ENCODE data around the gene HRK.
A peak's percentile ranks its signal among the peaks of the same experiment; 100 is the strongest.

The HRK gene

DNA sequence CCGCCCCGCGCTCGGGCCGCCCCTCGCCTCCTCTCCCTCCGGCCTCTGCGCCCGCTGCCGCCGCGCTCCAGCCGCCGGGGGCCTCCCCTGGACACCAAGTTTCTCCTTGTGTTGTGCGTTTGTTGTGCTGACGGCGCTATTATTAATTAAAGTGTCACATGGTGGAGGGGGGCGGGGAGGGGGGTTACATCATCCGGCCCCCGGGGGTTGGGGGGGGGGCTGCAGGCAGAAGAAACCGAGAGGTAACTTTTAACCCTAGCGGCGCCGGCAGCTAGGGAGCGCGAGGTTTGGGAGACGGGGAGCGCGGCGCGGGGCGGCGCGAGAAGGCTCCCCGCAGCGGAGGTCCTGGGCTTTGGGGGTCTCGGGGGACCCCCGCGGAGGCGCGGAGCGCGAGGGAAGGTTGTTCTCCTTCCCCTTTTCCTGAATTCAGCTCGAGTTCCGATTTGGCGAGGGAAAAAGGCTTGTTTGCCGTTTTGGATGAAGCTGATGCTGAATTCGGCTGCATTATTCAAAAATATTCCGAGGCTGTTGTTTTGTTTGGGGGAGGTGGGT is at the start of gene HRK:
TSS of gene HRK (minus strand) at position 117 of the 552 bp plus-strand sequence. CDS start 134 bp downstream, outside the sequence.
- Mint-ChIP-seq H3K4me1 (ENCODE audit: low read depth) (peaks cover 21% of the 10 kb centered on the region), H3K9me3 (no peaks in the 10 kb centered on the region), H3K27ac (no peak within 1 kb of the TSS), H3K36me3 (ENCODE audit: low read depth) (no peaks in the 10 kb centered on the region), H3K27me3 (ENCODE audit: low read depth) (peaks cover 76% of the 10 kb centered on the region), H3K4me3 (peak within 1 kb of the TSS; percentile 73)

GRCh38 chr12:116929885-116930284 is 48.6 kb upstream of the HRK start:
- Mint-ChIP-seq H3K27ac (no peak overlapping the region), H3K9me3 (no peaks in the 10 kb centered on the region)

GRCh38 chr12:116928504-116928903 is 47.3 kb upstream of the HRK start:
- Mint-ChIP-seq H3K27ac (no peak overlapping the region), H3K4me3 (no peak overlapping the region), H3K9me3 (no peaks in the 10 kb centered on the region), H3K27me3 (ENCODE audit: low read depth) (peaks cover 6% of the 10 kb centered on the region), H3K36me3 (ENCODE audit: low read depth) (peaks cover 30% of the 10 kb centered on the region), H3K4me1 (ENCODE audit: low read depth) (peaks cover 26% of the 10 kb centered on the region)

More at GRCh38 chr12:116929885-116930284, 48.6 kb upstream of the HRK start:
- Mint-ChIP-seq H3K4me1 (ENCODE audit: low read depth) (peaks cover 17% of the 10 kb centered on the region), H3K36me3 (ENCODE audit: low read depth) (peaks cover 36% of the 10 kb centered on the region), H3K4me3 (no peak overlapping the region), H3K27me3 (ENCODE audit: low read depth) (peaks cover 6% of the 10 kb centered on the region)

- Mint-ChIP-seq H3K4me3 (no peak overlapping the region), H3K27me3 (ENCODE audit: low read depth) (peaks cover 6% of the 10 kb centered on the region), H3K4me1 (ENCODE audit: low read depth) (peaks cover 32% of the 10 kb centered on the region), H3K36me3 (ENCODE audit: low read depth) (peaks cover 28% of the 10 kb centered on the region), H3K9me3 (no peaks in the 10 kb centered on the region), H3K27ac (no peak overlapping the region)
These were observed 46.2 kb upstream of the HRK start for GRCh38 chr12:116927244-116927940.

DNA sequence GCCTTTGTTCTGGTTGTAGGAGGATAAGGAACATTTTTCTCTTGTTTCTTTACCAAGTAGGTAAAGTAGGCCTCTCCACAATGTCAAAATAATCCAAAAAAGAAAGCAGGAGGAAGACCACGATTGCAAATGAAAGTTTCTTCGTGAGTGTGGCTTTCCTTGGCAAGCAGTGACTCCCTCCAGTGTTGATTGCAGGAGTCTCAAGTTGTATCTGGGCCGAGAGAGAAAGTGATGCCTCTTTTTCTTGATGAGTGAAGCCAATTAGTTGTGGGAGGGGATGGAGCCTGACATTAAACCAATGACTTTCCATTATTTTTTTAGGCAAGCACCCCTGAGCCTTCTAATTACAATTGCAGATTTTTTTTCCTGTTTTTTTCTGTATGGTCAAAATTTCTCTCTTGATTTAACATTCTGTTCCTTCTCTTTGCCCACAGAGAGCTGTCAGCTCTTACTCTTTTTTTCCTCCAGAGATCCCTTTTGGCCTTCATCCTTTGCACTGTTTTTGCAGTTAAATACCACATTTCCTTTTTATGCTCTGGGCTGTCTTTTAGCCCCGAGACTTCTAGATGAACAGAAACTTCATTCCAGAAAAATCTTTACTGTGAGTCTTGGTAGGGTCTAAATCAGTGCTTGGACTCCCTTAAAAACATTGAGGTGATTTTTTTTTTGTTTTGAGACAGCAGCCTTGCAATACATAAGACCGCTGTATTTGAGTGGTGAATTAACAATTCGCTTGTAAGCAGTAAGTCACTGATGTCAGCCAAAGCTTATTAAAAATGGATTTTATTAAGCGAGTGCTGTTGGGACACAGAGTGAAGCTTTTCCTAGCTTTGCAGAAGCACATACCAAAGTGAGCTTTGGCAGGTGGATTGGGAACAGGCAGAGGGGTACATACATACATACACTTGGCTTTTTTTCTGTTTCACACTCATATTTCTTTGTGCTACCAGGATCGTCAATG is 45.3 kb upstream of the HRK start:
- peaks cover 23% of the 10 kb centered on the region for H3K36me3 Mint-ChIP-seq (ENCODE audit: low read depth)
- peaks cover 6% of the 10 kb centered on the region for H3K27me3 Mint-ChIP-seq (ENCODE audit: low read depth)
- no peaks in the 10 kb centered on the region for H3K9me3 Mint-ChIP-seq
- H3K4me3 Mint-ChIP-seq, result no peak overlapping the region
- no peak overlapping the region for H3K27ac Mint-ChIP-seq
- peaks cover 39% of the 10 kb centered on the region for H3K4me1 Mint-ChIP-seq (ENCODE audit: low read depth)

GRCh38 chr12:116924558-116925453 is 43.6 kb upstream of the HRK start:
- H3K4me1 Mint-ChIP-seq (ENCODE audit: low read depth), result peaks cover 55% of the 10 kb centered on the region
- peak overlapping the region; percentile 58 for H3K4me3 Mint-ChIP-seq
- peak overlapping the region; percentile 72 for H3K27ac Mint-ChIP-seq

DNA sequence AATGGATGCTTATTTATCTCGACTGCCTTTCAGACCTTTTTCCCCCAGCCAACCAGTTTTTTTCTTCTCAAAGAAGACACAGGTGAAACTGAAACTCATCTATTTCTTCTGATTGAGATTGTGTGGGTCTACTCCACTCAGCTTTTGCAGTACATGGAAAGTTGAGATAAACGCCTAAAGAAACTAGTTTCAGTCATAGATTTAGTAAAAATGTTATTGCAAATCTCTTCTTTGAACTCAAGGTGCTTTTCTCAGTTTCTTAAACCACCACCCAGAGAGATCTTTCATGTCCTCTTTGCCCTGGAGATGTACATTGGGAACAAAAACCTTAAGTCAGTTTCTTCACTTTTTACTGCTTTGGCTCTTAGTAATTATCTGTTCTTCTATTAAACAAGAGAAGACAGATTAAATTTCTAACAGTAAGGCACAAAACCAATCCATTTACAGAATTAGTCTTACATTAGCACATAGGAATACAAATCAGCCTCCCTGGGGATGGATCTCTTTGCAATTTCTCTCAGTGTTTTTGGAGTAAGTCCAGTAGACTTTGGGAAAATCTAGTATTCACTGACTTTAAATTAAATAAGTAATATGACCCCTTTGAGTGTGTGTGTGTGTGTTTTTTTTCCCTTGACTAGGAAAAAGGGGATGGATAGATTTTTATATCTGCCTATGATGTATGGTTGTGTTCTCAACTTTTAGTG is 41.1 kb upstream of the HRK start:
- Mint-ChIP-seq H3K36me3 (ENCODE audit: low read depth) (peaks cover 9% of the 10 kb centered on the region), H3K27ac (peak overlapping the region; percentile 84), H3K4me1 (ENCODE audit: low read depth) (peaks cover 57% of the 10 kb centered on the region), H3K27me3 (ENCODE audit: low read depth) (peaks cover 13% of the 10 kb centered on the region), H3K4me3 (peak overlapping the region; percentile 45), H3K9me3 (no peaks in the 10 kb centered on the region)

More at GRCh38 chr12:116924558-116925453, 43.6 kb upstream of the HRK start:
- Mint-ChIP-seq H3K36me3 (ENCODE audit: low read depth) (peaks cover 20% of the 10 kb centered on the region), H3K9me3 (no peaks in the 10 kb centered on the region), H3K27me3 (ENCODE audit: low read depth) (peaks cover 13% of the 10 kb centered on the region)

DNA sequence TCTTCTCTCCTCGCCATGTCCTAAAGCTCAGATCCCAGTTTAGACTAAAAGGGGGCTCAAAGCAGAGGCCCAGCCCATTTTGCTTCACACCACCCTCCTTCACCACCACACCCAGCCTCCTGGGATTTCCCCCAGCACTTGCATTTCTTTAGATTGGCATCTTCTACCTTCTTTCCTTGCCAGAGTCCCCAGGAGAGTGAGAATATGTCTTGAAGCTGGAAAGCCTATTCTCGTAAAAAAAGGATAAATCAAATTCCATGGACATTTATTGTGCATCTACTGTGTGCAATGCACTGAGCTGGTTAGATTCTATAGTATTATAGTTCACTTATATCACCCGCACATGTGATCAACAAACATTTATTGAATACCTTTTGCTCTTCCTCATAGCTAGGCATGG is 39.7 kb upstream of the HRK start:
- Mint-ChIP-seq H3K27me3 (ENCODE audit: low read depth) (peaks cover 7% of the 10 kb centered on the region), H3K9me3 (no peaks in the 10 kb centered on the region), H3K4me3 (peak overlapping the region; percentile 22), H3K36me3 (ENCODE audit: low read depth) (peaks cover 11% of the 10 kb centered on the region), H3K27ac (peak overlapping the region; percentile 62), H3K4me1 (ENCODE audit: low read depth) (peaks cover 57% of the 10 kb centered on the region)

DNA sequence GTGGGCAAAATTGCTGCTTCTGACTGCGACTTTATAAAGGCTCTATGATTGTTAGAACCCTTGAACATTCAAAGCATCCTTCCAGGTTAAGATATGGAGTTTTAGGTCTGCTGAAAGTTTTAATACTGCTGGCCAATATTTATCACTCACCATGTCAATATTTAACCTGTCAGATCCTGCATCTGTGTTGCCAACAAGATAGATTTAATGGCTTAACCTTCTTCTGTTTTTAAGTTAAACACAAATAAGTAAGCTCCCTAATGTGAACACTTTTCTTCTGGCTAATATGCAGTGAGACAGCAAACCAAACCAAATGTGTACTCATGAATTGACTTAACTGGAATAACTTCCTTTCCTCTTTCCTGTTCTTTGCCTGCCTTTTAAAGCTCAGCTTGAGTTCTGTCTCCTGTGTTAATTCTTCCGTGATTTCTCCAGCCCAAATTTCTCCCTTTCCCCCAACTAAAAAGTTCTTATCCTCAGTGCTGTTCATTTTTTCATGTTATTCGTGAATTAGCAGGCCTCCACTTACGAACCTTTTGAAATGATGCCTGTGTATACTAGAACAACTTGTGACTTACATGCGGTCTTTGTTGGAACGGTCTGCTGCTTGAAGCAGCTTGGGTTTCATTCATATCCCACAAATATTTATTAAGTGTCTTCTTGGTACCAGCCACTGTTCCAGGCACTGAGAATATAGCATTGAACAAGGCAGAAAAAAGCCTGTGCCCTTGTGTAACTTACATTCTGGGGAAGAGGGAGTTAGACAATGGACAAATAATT is 38.7 kb upstream of the HRK start:
- Mint-ChIP-seq H3K4me3 (no peak overlapping the region), H3K4me1 (ENCODE audit: low read depth) (peaks cover 55% of the 10 kb centered on the region), H3K9me3 (no peaks in the 10 kb centered on the region), H3K27me3 (ENCODE audit: low read depth) (peaks cover 7% of the 10 kb centered on the region), H3K36me3 (ENCODE audit: low read depth) (peaks cover 21% of the 10 kb centered on the region), H3K27ac (no peak overlapping the region)

DNA sequence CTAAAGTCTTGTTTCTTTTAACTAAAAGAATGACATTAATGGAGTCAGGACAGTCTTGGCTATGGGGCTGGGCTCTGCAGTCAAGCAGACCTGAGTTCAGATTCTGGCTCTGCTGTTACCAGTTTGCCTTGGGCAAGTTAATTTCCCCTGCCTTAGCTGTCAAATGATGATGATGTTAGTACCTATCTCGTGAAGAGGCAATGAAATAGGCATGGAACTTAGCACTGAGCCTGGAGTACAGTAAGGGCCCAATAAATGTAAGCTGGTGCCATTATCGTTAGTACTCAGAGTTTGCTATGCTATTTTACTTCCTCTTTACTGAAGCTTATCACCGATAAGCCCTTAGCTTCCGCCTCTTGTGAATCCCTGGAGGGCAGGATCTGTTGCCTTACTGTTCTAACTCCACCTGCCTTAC is 38.0 kb upstream of the HRK start:
- Mint-ChIP-seq H3K27me3 (ENCODE audit: low read depth) (peaks cover 7% of the 10 kb centered on the region), H3K9me3 (no peaks in the 10 kb centered on the region), H3K4me1 (ENCODE audit: low read depth) (peaks cover 50% of the 10 kb centered on the region), H3K27ac (no peak overlapping the region), H3K36me3 (ENCODE audit: low read depth) (peaks cover 23% of the 10 kb centered on the region), H3K4me3 (no peak overlapping the region)

GRCh38 chr12:116918464-116918863 is 37.2 kb upstream of the HRK start:
- Mint-ChIP-seq H3K27ac (no peak overlapping the region), H3K4me1 (ENCODE audit: low read depth) (peaks cover 47% of the 10 kb centered on the region), H3K9me3 (no peaks in the 10 kb centered on the region), H3K4me3 (no peak overlapping the region), H3K27me3 (ENCODE audit: low read depth) (peaks cover 7% of the 10 kb centered on the region), H3K36me3 (ENCODE audit: low read depth) (peaks cover 23% of the 10 kb centered on the region)

- Mint-ChIP-seq H3K4me1 (ENCODE audit: low read depth) (peaks cover 42% of the 10 kb centered on the region), H3K27me3 (ENCODE audit: low read depth) (peaks cover 7% of the 10 kb centered on the region), H3K27ac (peak overlapping the region; percentile 28), H3K4me3 (no peak overlapping the region), H3K9me3 (no peaks in the 10 kb centered on the region), H3K36me3 (ENCODE audit: low read depth) (peaks cover 23% of the 10 kb centered on the region)
These were observed 35.5 kb upstream of the HRK start for GRCh38 chr12:116916714-116917114.

DNA sequence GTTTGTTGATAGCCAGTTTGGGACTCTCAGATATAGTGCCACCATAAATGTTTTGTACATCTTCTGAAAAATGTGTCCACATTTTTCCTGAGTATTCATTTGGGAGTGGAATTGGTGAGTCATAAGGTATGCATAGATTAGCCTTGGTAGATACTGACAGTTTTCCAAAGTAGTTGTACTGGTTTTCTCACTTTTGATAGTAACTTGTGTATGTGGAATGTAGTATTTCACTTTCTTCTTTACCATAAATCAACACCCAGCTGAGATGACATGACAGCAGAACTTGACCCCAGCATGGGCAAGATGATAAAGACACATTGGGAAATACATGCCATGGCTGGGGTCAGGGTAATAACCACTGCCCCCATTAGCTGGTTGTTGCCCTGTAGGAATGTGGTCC is 34.9 kb upstream of the HRK start:
- H3K36me3 Mint-ChIP-seq (ENCODE audit: low read depth), result peaks cover 28% of the 10 kb centered on the region
- no peaks in the 10 kb centered on the region for H3K9me3 Mint-ChIP-seq
- H3K27me3 Mint-ChIP-seq (ENCODE audit: low read depth), result peaks cover 5% of the 10 kb centered on the region
- no peak overlapping the region for H3K4me3 Mint-ChIP-seq
- no peak overlapping the region for H3K27ac Mint-ChIP-seq
- peaks cover 41% of the 10 kb centered on the region for H3K4me1 Mint-ChIP-seq (ENCODE audit: low read depth)
